HEK293 (cell line): ENCODE measurements around the gene MYO5B.

ENCODE experiments used
- EGR2 ChIP-seq: fragments of 450-650 bp; formaldehyde crosslinking; IDR thresholded peaks from 2 replicates; pipeline ENCODE4 v1.5.1; 2016; ENCODE audit warnings: low read depth, missing biosample characterization, missing genetic modification characterization
- GFI1B ChIP-seq: fragments of 450-650 bp; formaldehyde crosslinking; IDR thresholded peaks from 2 replicates; pipeline ENCODE4 v1.5.1; 2016; ENCODE audit warnings: missing biosample characterization, missing genetic modification characterization
- SP2 ChIP-seq: fragments of 450-650 bp; formaldehyde crosslinking; IDR thresholded peaks from 2 replicates; pipeline ENCODE4 v1.5.1; 2016; ENCODE audit warnings: missing biosample characterization, missing genetic modification characterization
- ZNF10 ChIP-seq: fragments of 450-650 bp; formaldehyde crosslinking; IDR thresholded peaks from 2 replicates; pipeline ENCODE4 v1.5.1; 2017; ENCODE audit warnings: missing biosample characterization, missing genetic modification characterization
- ZNF114 ChIP-seq: fragments of 450-650 bp; formaldehyde crosslinking; IDR thresholded peaks from 2 replicates; pipeline ENCODE4 v1.5.0; 2017; ENCODE audit warnings: missing biosample characterization, missing genetic modification characterization
- ZNF302 ChIP-seq: fragments of 450-650 bp; formaldehyde crosslinking; IDR thresholded peaks from 2 replicates; pipeline ENCODE4 v1.5.1; 2016; ENCODE audit warnings: missing biosample characterization, missing genetic modification characterization, low read depth
- TF ChIP-seq, protein P1 (sequence below): fragments of 450-650 bp; formaldehyde crosslinking; IDR thresholded peaks from 2 replicates; pipeline ENCODE4 v1.5.1; 2016; ENCODE audit warnings: missing biosample characterization, missing genetic modification characterization
- TF ChIP-seq, protein P2 (sequence below): fragments of 450-650 bp; formaldehyde crosslinking; IDR thresholded peaks from 2 replicates; pipeline ENCODE4 v1.5.1; 2016; ENCODE audit warnings: missing biosample characterization, missing genetic modification characterization
- TF ChIP-seq, protein P3 (sequence below): fragments of 450-650 bp; formaldehyde crosslinking; IDR thresholded peaks from 2 replicates; pipeline ENCODE4 v1.5.1; 2016; ENCODE audit warnings: missing biosample characterization, missing genetic modification characterization, low read depth

DNA sequence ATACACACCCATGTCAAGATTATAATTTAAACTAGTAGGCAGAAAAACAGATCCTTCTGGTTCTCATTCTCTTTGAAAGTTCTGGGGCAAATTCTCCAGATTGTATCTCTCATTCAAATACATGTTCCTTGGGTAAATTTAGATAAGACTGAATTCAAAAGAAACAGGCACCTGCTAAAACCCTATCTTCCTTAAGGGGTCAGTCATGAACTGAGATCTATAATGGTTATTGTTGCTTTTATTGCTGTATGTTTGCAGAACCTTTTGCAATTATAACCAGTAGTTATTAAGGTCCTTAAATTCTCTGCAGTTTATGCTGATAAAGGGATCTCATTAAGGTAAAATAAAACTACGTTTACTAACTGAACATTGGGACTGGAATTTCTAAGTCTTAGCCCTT lies 83.5 kb downstream of the MYO5B start:
- TF ChIP-seq GFI1B (no peak), ZNF114 (no peak), SP2 (tag by site-specific recombination) (no peak), EGR2 (tag by site-specific recombination) (no peak), ZNF10 (tag by site-specific recombination) (no peak), ZNF302 (tag by site-specific recombination) (no peak)
- TF ChIP-seq, protein P1, sequence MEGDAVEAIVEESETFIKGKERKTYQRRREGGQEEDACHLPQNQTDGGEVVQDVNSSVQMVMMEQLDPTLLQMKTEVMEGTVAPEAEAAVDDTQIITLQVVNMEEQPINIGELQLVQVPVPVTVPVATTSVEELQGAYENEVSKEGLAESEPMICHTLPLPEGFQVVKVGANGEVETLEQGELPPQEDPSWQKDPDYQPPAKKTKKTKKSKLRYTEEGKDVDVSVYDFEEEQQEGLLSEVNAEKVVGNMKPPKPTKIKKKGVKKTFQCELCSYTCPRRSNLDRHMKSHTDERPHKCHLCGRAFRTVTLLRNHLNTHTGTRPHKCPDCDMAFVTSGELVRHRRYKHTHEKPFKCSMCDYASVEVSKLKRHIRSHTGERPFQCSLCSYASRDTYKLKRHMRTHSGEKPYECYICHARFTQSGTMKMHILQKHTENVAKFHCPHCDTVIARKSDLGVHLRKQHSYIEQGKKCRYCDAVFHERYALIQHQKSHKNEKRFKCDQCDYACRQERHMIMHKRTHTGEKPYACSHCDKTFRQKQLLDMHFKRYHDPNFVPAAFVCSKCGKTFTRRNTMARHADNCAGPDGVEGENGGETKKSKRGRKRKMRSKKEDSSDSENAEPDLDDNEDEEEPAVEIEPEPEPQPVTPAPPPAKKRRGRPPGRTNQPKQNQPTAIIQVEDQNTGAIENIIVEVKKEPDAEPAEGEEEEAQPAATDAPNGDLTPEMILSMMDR (tag by site-specific recombination): no peak
- TF ChIP-seq, protein P2, sequence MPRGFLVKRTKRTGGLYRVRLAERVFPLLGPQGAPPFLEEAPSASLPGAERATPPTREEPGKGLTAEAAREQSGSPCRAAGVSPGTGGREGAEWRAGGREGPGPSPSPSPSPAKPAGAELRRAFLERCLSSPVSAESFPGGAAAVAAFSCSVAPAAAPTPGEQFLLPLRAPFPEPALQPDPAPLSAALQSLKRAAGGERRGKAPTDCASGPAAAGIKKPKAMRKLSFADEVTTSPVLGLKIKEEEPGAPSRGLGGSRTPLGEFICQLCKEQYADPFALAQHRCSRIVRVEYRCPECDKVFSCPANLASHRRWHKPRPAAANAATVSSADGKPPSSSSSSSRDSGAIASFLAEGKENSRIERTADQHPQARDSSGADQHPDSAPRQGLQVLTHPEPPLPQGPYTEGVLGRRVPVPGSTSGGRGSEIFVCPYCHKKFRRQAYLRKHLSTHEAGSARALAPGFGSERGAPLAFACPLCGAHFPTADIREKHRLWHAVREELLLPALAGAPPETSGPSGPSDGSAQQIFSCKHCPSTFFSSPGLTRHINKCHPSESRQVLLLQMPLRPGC (tag by site-specific recombination): no peak
- TF ChIP-seq, protein P3, sequence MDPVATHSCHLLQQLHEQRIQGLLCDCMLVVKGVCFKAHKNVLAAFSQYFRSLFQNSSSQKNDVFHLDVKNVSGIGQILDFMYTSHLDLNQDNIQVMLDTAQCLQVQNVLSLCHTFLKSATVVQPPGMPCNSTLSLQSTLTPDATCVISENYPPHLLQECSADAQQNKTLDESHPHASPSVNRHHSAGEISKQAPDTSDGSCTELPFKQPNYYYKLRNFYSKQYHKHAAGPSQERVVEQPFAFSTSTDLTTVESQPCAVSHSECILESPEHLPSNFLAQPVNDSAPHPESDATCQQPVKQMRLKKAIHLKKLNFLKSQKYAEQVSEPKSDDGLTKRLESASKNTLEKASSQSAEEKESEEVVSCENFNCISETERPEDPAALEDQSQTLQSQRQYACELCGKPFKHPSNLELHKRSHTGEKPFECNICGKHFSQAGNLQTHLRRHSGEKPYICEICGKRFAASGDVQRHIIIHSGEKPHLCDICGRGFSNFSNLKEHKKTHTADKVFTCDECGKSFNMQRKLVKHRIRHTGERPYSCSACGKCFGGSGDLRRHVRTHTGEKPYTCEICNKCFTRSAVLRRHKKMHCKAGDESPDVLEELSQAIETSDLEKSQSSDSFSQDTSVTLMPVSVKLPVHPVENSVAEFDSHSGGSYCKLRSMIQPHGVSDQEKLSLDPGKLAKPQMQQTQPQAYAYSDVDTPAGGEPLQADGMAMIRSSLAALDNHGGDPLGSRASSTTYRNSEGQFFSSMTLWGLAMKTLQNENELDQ (tag by site-specific recombination): no peak
